Caco-2 (cell line): ENCODE measurements around the gene WNK4. TPM values are rescaled to one million over a fixed set of nuclear protein-coding genes. Genes with fewer than 3 reads are reported as not detected.
A peak's percentile ranks its signal among the peaks of the same experiment; 100 is the strongest.

Source experiments
- BruUV-seq: library from RNA; stranded (reverse); fragments of 400-500 nt; replicated peaks from 2 replicates; lab custom pipeline; 2021; lab: Mats Ljungman, UMichigan
- CTCF ChIA-PET: fragments of 300-600 bp; sonication (Branson Sonifier 250); formaldehyde crosslinking; loops from one replicate; lab custom pipeline; 2022; ENCODE audit warnings: antibody characterized with exemption; lab: Charles Lee
- POLR2A ChIA-PET: fragments of 300-600 bp; sonication (Branson Sonifier 250); formaldehyde crosslinking; loops from one replicate; lab custom pipeline; 2022; ENCODE audit warnings: antibody characterized with exemption; lab: Charles Lee
- DNase-seq, 2 experiments: peaks; one replicate each; pipeline versions ENCODE4 v3.0.0 to v3.0.0-alpha.2; 2020 to 2022
- H3K27me3 ChIP-seq: replicated peaks from 2 replicates; pipeline ENCODE4 v1.6.0; 2011; ENCODE audit warnings: low read length; ENCODE audit not compliant: control insufficient read depth, insufficient read depth
- H3K36me3 ChIP-seq: 2 replicates; pipeline ENCODE4 v1.5.1; 2011; ENCODE audit warnings: low read length; ENCODE audit not compliant: control insufficient read depth, insufficient read depth
- H3K4me1 ChIP-seq: fragments of 250-450 bp; sonication (Bioruptor Pico); 2 replicates; pipeline ENCODE4 v1.5.1; 2020; ENCODE audit warnings: mild to moderate bottlenecking
- H3K4me3 ChIP-seq: 2 replicates; pipeline ENCODE4 v1.5.1; 2011; ENCODE audit warnings: low read depth, mild to moderate bottlenecking, control low read depth, low read length
- H3K9me3 ChIP-seq: fragments of 250-450 bp; sonication (Bioruptor Pico); 2 replicates; pipeline ENCODE4 v1.5.1; 2020; ENCODE audit warnings: mild to moderate bottlenecking, moderate library complexity
- H3K27ac Mint-ChIP-seq: one replicate; pipeline ENCODE4 v1.8.0; 2022; ENCODE audit warnings: mixed read lengths; ENCODE audit not compliant: unreplicated experiment
- H3K27me3 Mint-ChIP-seq: one replicate; pipeline ENCODE4 v1.8.0; 2022; ENCODE audit warnings: mixed read lengths; ENCODE audit not compliant: insufficient read depth, unreplicated experiment
- H3K36me3 Mint-ChIP-seq: one replicate; pipeline ENCODE4 v1.8.0; 2022; ENCODE audit warnings: mild to moderate bottlenecking, mixed read lengths; ENCODE audit not compliant: insufficient read depth, unreplicated experiment
- H3K4me1 Mint-ChIP-seq: one replicate; pipeline ENCODE4 v1.8.0; 2022; ENCODE audit warnings: low read depth, mixed read lengths; ENCODE audit not compliant: unreplicated experiment
- H3K4me3 Mint-ChIP-seq: one replicate; pipeline ENCODE4 v1.8.0; 2022; ENCODE audit warnings: mild to moderate bottlenecking, moderate library complexity, mixed read lengths; ENCODE audit not compliant: unreplicated experiment
- H3K9me3 Mint-ChIP-seq: one replicate; pipeline ENCODE4 v1.8.0; 2022; ENCODE audit warnings: mixed read lengths; ENCODE audit not compliant: unreplicated experiment
- intact Hi-C: fragments of 100-400 bp; cut with micrococcal nuclease; formaldehyde crosslinking; loops from one replicate; pipeline ENCODE4 v1.10.0; 2022; ENCODE audit not compliant: unreplicated experiment
- total RNA-seq: library from RNA; stranded (reverse); gene quantifications from 2 replicates; pipeline ENCODE4 v1.2.3, GENCODE V29; 2022
- TF ChIP-seq, protein P1 (sequence below), 2 experiments: fragments of 200-600 bp in 1 of 2; IDR thresholded peaks; 1 replicate in 1 of 2; 2 replicates in 1 of 2; pipeline versions ENCODE4 v1.5.1 to v1.8.0; 2011 to 2022; ENCODE audit warnings: antibody characterized with exemption in 1 of 2, control low read depth in 1 of 2, inconsistent platforms in 1 of 2, low read depth in 1 of 2, low read length in 1 of 2, mild to moderate bottlenecking in 1 of 2, moderate library complexity in 1 of 2; ENCODE audit not compliant: insufficient read depth in 1 of 2, severe bottlenecking in 1 of 2, unreplicated experiment in 1 of 2

WNK4 gene
- total RNA-seq, 1 experiment from 2014 or later, result 4.1 TPM

- Histone ChIP-seq H3K4me1 (0 out of 2 replicates have a peak, but pooled peaks cover 3% of the 10 kb centered on the region), H3K27me3 (no peaks in the 10 kb centered on the region), H3K4me3 (peak overlapping the region; percentile 77), H3K36me3 (no peaks in the 10 kb centered on the region), H3K9me3 (no peaks in the 10 kb centered on the region)
- no peaks in the 10 kb centered on the region for H3K4me1 Mint-ChIP-seq
- DNase-seq, result no peak
- H3K27ac Mint-ChIP-seq, result peak overlapping the region; percentile 93
- CTCF ChIA-PET, result interaction anchor here (0.9 to 2.1 kb wide), 5 partner anchors 9 to 194 kb away, joined by 3 to 18 read pairs (median 4); partner anchors contain the start of gene BECN1
- intact Hi-C loops, result no loop called here
- no peaks in the 10 kb centered on the region for H3K9me3 Mint-ChIP-seq
- TF ChIP-seq, protein P1, sequence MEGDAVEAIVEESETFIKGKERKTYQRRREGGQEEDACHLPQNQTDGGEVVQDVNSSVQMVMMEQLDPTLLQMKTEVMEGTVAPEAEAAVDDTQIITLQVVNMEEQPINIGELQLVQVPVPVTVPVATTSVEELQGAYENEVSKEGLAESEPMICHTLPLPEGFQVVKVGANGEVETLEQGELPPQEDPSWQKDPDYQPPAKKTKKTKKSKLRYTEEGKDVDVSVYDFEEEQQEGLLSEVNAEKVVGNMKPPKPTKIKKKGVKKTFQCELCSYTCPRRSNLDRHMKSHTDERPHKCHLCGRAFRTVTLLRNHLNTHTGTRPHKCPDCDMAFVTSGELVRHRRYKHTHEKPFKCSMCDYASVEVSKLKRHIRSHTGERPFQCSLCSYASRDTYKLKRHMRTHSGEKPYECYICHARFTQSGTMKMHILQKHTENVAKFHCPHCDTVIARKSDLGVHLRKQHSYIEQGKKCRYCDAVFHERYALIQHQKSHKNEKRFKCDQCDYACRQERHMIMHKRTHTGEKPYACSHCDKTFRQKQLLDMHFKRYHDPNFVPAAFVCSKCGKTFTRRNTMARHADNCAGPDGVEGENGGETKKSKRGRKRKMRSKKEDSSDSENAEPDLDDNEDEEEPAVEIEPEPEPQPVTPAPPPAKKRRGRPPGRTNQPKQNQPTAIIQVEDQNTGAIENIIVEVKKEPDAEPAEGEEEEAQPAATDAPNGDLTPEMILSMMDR (IDR thresholded peaks at IDR 0.05; ENCODE audit: insufficient read depth in 1 of 2, low read depth in 1 of 2, low read length in 1 of 2, severe bottlenecking in 1 of 2, unreplicated experiment in 1 of 2), result no peak
- H3K27me3 Mint-ChIP-seq, result no peaks in the 10 kb centered on the region
- H3K36me3 Mint-ChIP-seq, result peaks cover 20% of the 10 kb centered on the region
- peak overlapping the region; percentile 96 for H3K4me3 Mint-ChIP-seq
- POLR2A ChIA-PET, result interaction anchor here (1.4 to 2.0 kb wide), 5 partner anchors 25 to 225 kb away, joined by 5 to 19 read pairs (median 8); partner anchors contain the start of genes BECN1, CNTD1, COA3 and RETREG3
- BruUV-seq, result TSS peak; percentile 90
Measured at GRCh38 chr17:42772945-42773289, 7.5 kb upstream of the WNK4 start.

DNA sequence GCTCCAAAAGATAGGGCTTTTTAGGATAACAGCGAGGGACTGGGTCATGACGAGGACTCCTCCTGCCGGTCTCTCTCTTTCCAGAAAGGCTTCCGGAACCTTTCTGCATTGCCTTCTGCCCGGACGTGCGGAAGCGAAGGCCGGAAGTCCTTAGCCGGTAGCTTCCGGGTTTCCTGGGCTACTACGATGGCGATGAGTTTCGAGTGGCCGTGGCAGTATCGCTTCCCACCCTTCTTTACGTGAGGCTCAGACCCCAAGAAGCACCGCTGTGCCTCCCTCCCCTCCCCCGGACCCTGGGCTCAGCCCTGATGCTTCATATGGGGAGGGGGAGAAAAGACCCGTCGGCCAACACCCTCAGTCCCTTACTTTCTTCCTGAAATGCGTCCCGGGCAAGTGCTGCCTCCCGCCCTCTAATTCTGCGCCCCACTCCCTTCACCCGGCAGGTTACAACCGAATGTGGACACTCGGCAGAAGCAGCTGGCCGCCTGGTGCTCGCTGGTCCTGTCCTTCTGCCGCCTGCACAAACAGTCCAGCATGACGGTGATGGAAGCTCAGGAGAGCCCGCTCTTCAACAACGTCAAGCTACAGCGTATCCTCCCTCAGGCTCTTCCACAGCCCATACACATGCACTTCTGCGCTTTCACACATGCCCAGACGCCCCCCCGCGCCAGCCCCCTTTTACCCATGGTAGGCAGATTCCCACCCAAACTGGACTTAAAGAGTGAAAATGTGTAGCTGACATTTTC lies 6.9 kb upstream of the WNK4 start, which contains the start of gene VPS25:
Gene VPS25 (plus strand): TSS at position 160 of the 746 bp plus-strand sequence. CDS start 27 bp downstream, at position 187.
- H3K27me3 Mint-ChIP-seq, result no peaks in the 10 kb centered on the region
- intact Hi-C loops, result no loop called here

More for the DNA sequence above, 6.9 kb upstream of the WNK4 start, which contains the start of gene VPS25:
- Mint-ChIP-seq H3K27ac (peak within 1 kb of the TSS; percentile 93), H3K4me3 (peak within 1 kb of the TSS; percentile 96), H3K9me3 (no peaks in the 10 kb centered on the region), H3K36me3 (peaks cover 24% of the 10 kb centered on the region), H3K4me1 (no peaks in the 10 kb centered on the region)
- H3K27me3 ChIP-seq, result no peaks in the 10 kb centered on the region
- CTCF ChIA-PET, result interaction anchor here (0.7 to 2.1 kb wide), 8 partner anchors 10 to 196 kb away, joined by 3 to 18 read pairs (median 4); partner anchors contain the start of genes BECN1 and PSMC3IP
- TF ChIP-seq, protein P1 (IDR thresholded peaks at IDR 0.05; ENCODE audit: insufficient read depth in 1 of 2, low read depth in 1 of 2, low read length in 1 of 2, severe bottlenecking in 1 of 2, unreplicated experiment in 1 of 2), result no peak
- BruUV-seq, result TSS peak; percentile 72
- DNase-seq, result peak; percentile 84 to 86
- POLR2A ChIA-PET, result interaction anchor here (0.7 to 2.0 kb wide), 6 partner anchors 13 to 225 kb away, joined by 5 to 19 read pairs (median 8); partner anchors contain the start of genes BECN1, CNTD1, COA3 and RAMP2
- H3K9me3 ChIP-seq, result no peaks in the 10 kb centered on the region
- H3K36me3 ChIP-seq, result no peaks in the 10 kb centered on the region
- 0 out of 2 replicates have a peak, but pooled peaks cover 3% of the 10 kb centered on the region for H3K4me1 ChIP-seq
- peak within 1 kb of the TSS; percentile 77 for H3K4me3 ChIP-seq
